ENCODE measurements around the gene MLH1.

Gene MLH1

GRCh38 chr3:36993326-36994283, at the start of gene MLH1:
MLH1 (plus strand) TSS chr3:36993518; CDS start chr3:36993548, 30 bp downstream.
- TF ChIP-seq GATA3 (IDR thresholded peaks at IDR 0.05; ENCODE audit: low read depth, low read length): no peak
- TF ChIP-seq GATA2 (IDR thresholded peaks at IDR 0.05; ENCODE audit: low read depth, low read length): no peak

GRCh38 chr3:36943601-36944000, 49.7 kb upstream of the MLH1 start:
- TF ChIP-seq GATA2 (IDR thresholded peaks at IDR 0.05; ENCODE audit: low read depth, low read length) (no peak), GATA3 (IDR thresholded peaks at IDR 0.05; ENCODE audit: low read depth, low read length) (no peak)

GRCh38 chr3:36944012-36944640, 49.2 kb upstream of the MLH1 start:
- TF ChIP-seq GATA2 (IDR thresholded peaks at IDR 0.05; ENCODE audit: low read depth, low read length) (no peak), GATA3 (IDR thresholded peaks at IDR 0.05; ENCODE audit: low read depth, low read length) (no peak)

GRCh38 chr3:36944641-36945270, 48.6 kb upstream of the MLH1 start, which contains the start of gene TRANK1:
TRANK1 (minus strand) TSS chr3:36945054; CDS start chr3:36944809, 245 bp downstream.
- TF ChIP-seq GATA2 (IDR thresholded peaks at IDR 0.05; ENCODE audit: low read depth, low read length): no peak
- no peak for TF ChIP-seq GATA3 (IDR thresholded peaks at IDR 0.05; ENCODE audit: low read depth, low read length)

- TF ChIP-seq GATA3 (IDR thresholded peaks at IDR 0.05; ENCODE audit: low read depth, low read length): no peak
Observed at GRCh38 chr3:36945333-36945980, 47.9 kb upstream of the MLH1 start.

GRCh38 chr3:36954452-36955134, 38.7 kb upstream of the MLH1 start:
- TF ChIP-seq GATA2 (IDR thresholded peaks at IDR 0.05; ENCODE audit: low read depth, low read length) (no peak), GATA3 (IDR thresholded peaks at IDR 0.05; ENCODE audit: low read depth, low read length) (no peak)

- TF ChIP-seq GATA2 (IDR thresholded peaks at IDR 0.05; ENCODE audit: low read depth, low read length) (peak; percentile 96), GATA3 (IDR thresholded peaks at IDR 0.05; ENCODE audit: low read depth, low read length) (peak; percentile 82)
Observed at GRCh38 chr3:36956155-36956554, 37.2 kb upstream of the MLH1 start.

- TF ChIP-seq GATA2 (IDR thresholded peaks at IDR 0.05; ENCODE audit: low read depth, low read length): no peak
- TF ChIP-seq GATA3 (IDR thresholded peaks at IDR 0.05; ENCODE audit: low read depth, low read length): no peak
Observed at GRCh38 chr3:36957063-36957462, 36.3 kb upstream of the MLH1 start.

- TF ChIP-seq GATA3 (IDR thresholded peaks at IDR 0.05; ENCODE audit: low read depth, low read length) (no peak), GATA2 (IDR thresholded peaks at IDR 0.05; ENCODE audit: low read depth, low read length) (no peak)
Observed at GRCh38 chr3:36957862-36958686, 35.2 kb upstream of the MLH1 start.

- TF ChIP-seq GATA2 (IDR thresholded peaks at IDR 0.05; ENCODE audit: low read depth, low read length) (no peak; the same call in 1 of the 2 replicates), GATA3 (IDR thresholded peaks at IDR 0.05; ENCODE audit: low read depth, low read length) (no peak)
Observed at GRCh38 chr3:36959821-36960220, 33.5 kb upstream of the MLH1 start.

- no peak for TF ChIP-seq GATA2 (IDR thresholded peaks at IDR 0.05; ENCODE audit: low read depth, low read length)
- no peak for TF ChIP-seq GATA3 (IDR thresholded peaks at IDR 0.05; ENCODE audit: low read depth, low read length)
Observed at GRCh38 chr3:36960502-36960901, 32.8 kb upstream of the MLH1 start.

GRCh38 chr3:36964331-36964730, 29.0 kb upstream of the MLH1 start:
- TF ChIP-seq GATA3 (IDR thresholded peaks at IDR 0.05; ENCODE audit: low read depth, low read length) (no peak), GATA2 (IDR thresholded peaks at IDR 0.05; ENCODE audit: low read depth, low read length) (no peak)
